ENCODE data around the gene SH3TC2.

Gene SH3TC2

GRCh38 chr5:149056616-149057165 lies 6.2 kb downstream of the SH3TC2 start:
- no peak for DNase-seq

GRCh38 chr5:149054416-149054815 lies 8.4 kb downstream of the SH3TC2 start:
- DNase-seq = no peak

GRCh38 chr5:149053072-149053695 lies 9.7 kb downstream of the SH3TC2 start:
- no peak for DNase-seq

GRCh38 chr5:149049371-149049781 lies 13.5 kb downstream of the SH3TC2 start:
- no peak for DNase-seq

GRCh38 chr5:149048811-149049210 lies 14.1 kb downstream of the SH3TC2 start:
- DNase-seq = no peak

GRCh38 chr5:149047462-149047861 lies 15.4 kb downstream of the SH3TC2 start:
- no peak for DNase-seq

- no peak for DNase-seq
Observed at GRCh38 chr5:149046196-149046829, 16.5 kb downstream of the SH3TC2 start.

- no peak for DNase-seq
Observed at GRCh38 chr5:149045089-149045460, 17.8 kb downstream of the SH3TC2 start.

- no peak for DNase-seq
Observed at GRCh38 chr5:149044453-149045088, 18.3 kb downstream of the SH3TC2 start.

GRCh38 chr5:149043641-149044040 lies 19.2 kb downstream of the SH3TC2 start:
- no peak for DNase-seq

GRCh38 chr5:149042865-149043264 lies 20.0 kb downstream of the SH3TC2 start:
- no peak for DNase-seq

GRCh38 chr5:149041242-149041641 lies 21.6 kb downstream of the SH3TC2 start:
- DNase-seq = no peak

GRCh38 chr5:149040421-149040820 lies 22.4 kb downstream of the SH3TC2 start:
- DNase-seq = no peak

GRCh38 chr5:149039506-149039905 lies 23.4 kb downstream of the SH3TC2 start:
- peak; percentile 2 to 7 for DNase-seq

GRCh38 chr5:149038336-149039080 lies 24.4 kb downstream of the SH3TC2 start:
- no peak for DNase-seq

GRCh38 chr5:149037817-149038216 lies 25.0 kb downstream of the SH3TC2 start:
- peak; percentile 55 to 57 for DNase-seq

- no peak for DNase-seq
Observed at GRCh38 chr5:149036970-149037369, 25.9 kb downstream of the SH3TC2 start.

- DNase-seq = no peak
Observed at GRCh38 chr5:149036168-149036567, 26.7 kb downstream of the SH3TC2 start.

- peak; percentile 84 to 87 for DNase-seq
Observed at GRCh38 chr5:149035372-149035790, 27.5 kb downstream of the SH3TC2 start.

- DNase-seq = no peak
Observed at GRCh38 chr5:149030838-149031397, 31.9 kb downstream of the SH3TC2 start.

GRCh38 chr5:149030392-149030791 lies 32.5 kb downstream of the SH3TC2 start:
- DNase-seq = no peak

GRCh38 chr5:149028984-149029383 lies 33.9 kb downstream of the SH3TC2 start:
- no peak for DNase-seq

GRCh38 chr5:149028161-149028560 lies 34.7 kb downstream of the SH3TC2 start:
- DNase-seq = no peak

Measured in Kasumi-1 (cell line).